ENCODE results near the gene NAALADL2. TPM values are rescaled to one million over a fixed set of nuclear protein-coding genes. Genes with fewer than 3 reads are reported as not detected.

Gene NAALADL2
- total RNA-seq, 4 donors from 2014 or later = 0.36 to 9.2 (median 0.63) TPM

- Histone ChIP-seq H3K27ac (no peak overlapping the region), H3K4me3 (no peak overlapping the region), H3K9me3 (no peaks in the 10 kb centered on the region), H3K4me1 (no peaks in the 10 kb centered on the region), H3K36me3 (no peaks in the 10 kb centered on the region), H3K27me3 (no peaks in the 10 kb centered on the region)
- no peak for TF ChIP-seq CTCF (IDR thresholded peaks at IDR 0.05 in 4 of 5, conservative IDR thresholded peaks at IDR 0.05 in 1 of 5)
- TF ChIP-seq POLR2A (IDR thresholded peaks at IDR 0.05) = no peak
- intact Hi-C loops (cut with DNase I; ENCODE audit: low total_unique reads) (no loop called here), in situ Hi-C loops (cut with MboI; ENCODE audit: low sequenced_read_pairs in 4 of 4) (no loop called here)
- ATAC-seq (no peak), DNase-seq (no peak)
Measured at GRCh38 chr3:174936590-174936989, 77.5 kb downstream of the NAALADL2 start.

- no peak for TF ChIP-seq CTCF (IDR thresholded peaks at IDR 0.05 in 4 of 5, conservative IDR thresholded peaks at IDR 0.05 in 1 of 5)
- no peak for TF ChIP-seq POLR2A (IDR thresholded peaks at IDR 0.05)
- H3K27me3 ChIP-seq = no peaks in the 10 kb centered on the region
- in situ Hi-C loops (cut with MboI; ENCODE audit: low sequenced_read_pairs in 4 of 4) = no loop called here
- no peak overlapping the region for H3K4me3 ChIP-seq
- H3K36me3 ChIP-seq = no peaks in the 10 kb centered on the region
- no peak overlapping the region for H3K27ac ChIP-seq
- H3K9me3 ChIP-seq = no peaks in the 10 kb centered on the region
- intact Hi-C loops (cut with DNase I; ENCODE audit: low total_unique reads) = no loop called here
- no peak for DNase-seq
- no peak for ATAC-seq
- no peaks in the 10 kb centered on the region for H3K4me1 ChIP-seq
Measured at GRCh38 chr3:174937478-174937877, 78.3 kb downstream of the NAALADL2 start.

- ATAC-seq = no peak
- in situ Hi-C loops (cut with MboI; ENCODE audit: low sequenced_read_pairs in 4 of 4) = no loop called here
- no peak overlapping the region for H3K4me3 ChIP-seq
Measured at GRCh38 chr3:174938102-174938501, 79.0 kb downstream of the NAALADL2 start.

GRCh38 chr3:174940151-174940550 lies 81.0 kb downstream of the NAALADL2 start:
- no peak for ATAC-seq
- in situ Hi-C loops (cut with MboI; ENCODE audit: low sequenced_read_pairs in 4 of 4) = no loop called here
- TF ChIP-seq POLR2A (IDR thresholded peaks at IDR 0.05) = no peak
- no peak for TF ChIP-seq CTCF (IDR thresholded peaks at IDR 0.05 in 4 of 5, conservative IDR thresholded peaks at IDR 0.05 in 1 of 5)
- H3K27me3 ChIP-seq = no peaks in the 10 kb centered on the region
- no peak overlapping the region for H3K4me3 ChIP-seq
- no peak overlapping the region for H3K27ac ChIP-seq
- no peaks in the 10 kb centered on the region for H3K9me3 ChIP-seq
- H3K36me3 ChIP-seq = no peaks in the 10 kb centered on the region
- intact Hi-C loops (cut with DNase I; ENCODE audit: low total_unique reads) = no loop called here
- no peak for DNase-seq
- H3K4me1 ChIP-seq = no peaks in the 10 kb centered on the region

More at GRCh38 chr3:174938102-174938501, 79.0 kb downstream of the NAALADL2 start:
- H3K36me3 ChIP-seq = no peaks in the 10 kb centered on the region
- intact Hi-C loops (cut with DNase I; ENCODE audit: low total_unique reads) = no loop called here
- no peak overlapping the region for H3K27ac ChIP-seq
- no peak for DNase-seq
- H3K9me3 ChIP-seq = no peaks in the 10 kb centered on the region
- no peaks in the 10 kb centered on the region for H3K27me3 ChIP-seq
- TF ChIP-seq POLR2A (IDR thresholded peaks at IDR 0.05) (no peak), CTCF (IDR thresholded peaks at IDR 0.05 in 4 of 5, conservative IDR thresholded peaks at IDR 0.05 in 1 of 5) (no peak)
- H3K4me1 ChIP-seq = no peaks in the 10 kb centered on the region

GRCh38 chr3:174945276-174945675 lies 86.1 kb downstream of the NAALADL2 start:
- in situ Hi-C loops (cut with MboI; ENCODE audit: low sequenced_read_pairs in 4 of 4) = no loop called here
- no peaks in the 10 kb centered on the region for H3K27me3 ChIP-seq
- ATAC-seq = no peak
- no peak overlapping the region for H3K4me3 ChIP-seq
- no peak for TF ChIP-seq POLR2A (IDR thresholded peaks at IDR 0.05)
- no peak for TF ChIP-seq CTCF (IDR thresholded peaks at IDR 0.05 in 4 of 5, conservative IDR thresholded peaks at IDR 0.05 in 1 of 5)
- no peaks in the 10 kb centered on the region for H3K9me3 ChIP-seq
- H3K36me3 ChIP-seq = no peaks in the 10 kb centered on the region
- intact Hi-C loops (cut with DNase I; ENCODE audit: low total_unique reads) = no loop called here
- no peaks in the 10 kb centered on the region for H3K4me1 ChIP-seq
- no peak overlapping the region for H3K27ac ChIP-seq
- DNase-seq = no peak

Measured in gastrocnemius medialis (tissue), 4 donors.